ENCODE data around the gene GFOD1.
"Not testable (repeated sequence)": the region's sequence is repeated elsewhere in the genome, so short reads cannot be mapped to it uniquely, and the experiment has no call there.

DNA sequence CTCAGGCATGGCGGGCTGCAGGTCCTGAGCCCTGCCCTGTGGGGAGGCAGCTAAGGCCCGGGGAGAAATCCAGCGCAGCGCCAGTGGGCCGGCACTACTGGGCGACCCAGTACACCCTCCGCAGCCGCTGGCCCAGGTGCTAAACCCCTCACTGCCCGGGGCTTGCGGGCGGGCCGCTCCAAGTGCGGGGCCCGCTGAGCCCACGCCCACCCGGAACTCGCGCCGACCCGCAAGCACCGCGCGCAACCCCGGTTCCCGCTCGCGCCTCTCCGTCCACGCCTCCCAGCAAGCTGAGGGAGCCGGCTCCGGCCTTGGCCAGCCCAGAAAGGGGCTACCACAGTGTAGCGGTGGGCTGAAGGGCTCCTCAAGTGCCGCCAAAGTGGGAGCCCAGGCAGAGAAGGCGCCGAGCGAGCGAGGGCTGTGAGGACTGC lies 23.8 kb upstream of the GFOD1 start:
- TF ChIP-seq CTBP1 (IDR thresholded peaks at IDR 0.05; ENCODE audit: borderline replicate concordance); SP1 (IDR thresholded peaks at IDR 0.05); NFRKB (IDR thresholded peaks at IDR 0.05); BHLHE40 (IDR thresholded peaks at IDR 0.05; ENCODE audit: borderline replicate concordance): not testable (repeated sequence)
